Eye (tissue), 1 donor: ENCODE results near the gene ACACA.

ENCODE experiments used
- DNase-seq: peaks from one replicate; pipeline ENCODE4 v3.0.0-alpha.2; 2015

The ACACA gene

DNA sequence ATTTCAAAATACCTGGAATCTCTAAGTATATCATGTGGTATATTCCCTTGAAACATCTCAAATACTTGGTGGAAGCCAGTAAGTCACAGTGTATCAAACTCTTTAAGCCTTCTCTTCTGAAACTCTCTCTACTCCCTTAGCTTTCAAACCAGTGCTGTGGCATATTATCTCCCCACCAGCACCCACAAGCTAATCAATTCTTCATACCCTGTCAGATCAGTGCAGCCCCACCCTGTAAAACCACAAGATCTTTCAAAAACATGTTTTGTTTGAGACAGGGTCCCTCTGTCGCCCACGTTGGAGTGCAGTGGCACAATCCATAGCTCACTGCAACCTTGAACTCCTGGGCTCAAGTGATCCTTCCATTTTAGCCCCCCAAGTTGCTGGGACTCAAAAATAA is 122.4 kb downstream of the ACACA start:
- no peak for DNase-seq

DNA sequence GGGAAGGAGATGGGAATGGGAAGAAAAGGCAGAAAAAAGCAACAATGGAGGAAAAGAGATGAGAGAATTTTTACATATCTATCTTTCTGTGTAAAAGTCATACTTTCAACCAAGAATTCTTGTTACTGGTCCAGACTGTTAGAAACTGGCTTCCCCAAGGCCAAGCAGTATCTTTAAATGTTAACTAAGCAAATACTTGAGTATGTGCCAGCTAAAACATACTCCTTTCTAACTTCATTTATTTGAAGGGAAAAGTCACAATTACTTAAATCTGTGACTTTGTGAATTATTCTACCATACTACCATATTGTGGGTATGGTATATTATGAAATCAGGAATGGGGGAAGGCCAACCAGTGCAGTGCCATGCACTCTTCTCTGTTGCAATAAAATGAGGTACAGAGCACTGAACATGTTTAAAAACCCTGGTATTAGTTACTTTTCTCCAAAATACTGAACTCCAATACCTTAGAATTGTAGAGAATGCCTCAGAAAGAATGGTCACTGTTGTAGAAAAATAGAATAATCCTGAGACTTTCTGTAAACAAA is 123.1 kb downstream of the ACACA start:
- DNase-seq, result no peak

GRCh38 chr17:37280841-37281240 is 125.8 kb downstream of the ACACA start:
- no peak for DNase-seq

DNA sequence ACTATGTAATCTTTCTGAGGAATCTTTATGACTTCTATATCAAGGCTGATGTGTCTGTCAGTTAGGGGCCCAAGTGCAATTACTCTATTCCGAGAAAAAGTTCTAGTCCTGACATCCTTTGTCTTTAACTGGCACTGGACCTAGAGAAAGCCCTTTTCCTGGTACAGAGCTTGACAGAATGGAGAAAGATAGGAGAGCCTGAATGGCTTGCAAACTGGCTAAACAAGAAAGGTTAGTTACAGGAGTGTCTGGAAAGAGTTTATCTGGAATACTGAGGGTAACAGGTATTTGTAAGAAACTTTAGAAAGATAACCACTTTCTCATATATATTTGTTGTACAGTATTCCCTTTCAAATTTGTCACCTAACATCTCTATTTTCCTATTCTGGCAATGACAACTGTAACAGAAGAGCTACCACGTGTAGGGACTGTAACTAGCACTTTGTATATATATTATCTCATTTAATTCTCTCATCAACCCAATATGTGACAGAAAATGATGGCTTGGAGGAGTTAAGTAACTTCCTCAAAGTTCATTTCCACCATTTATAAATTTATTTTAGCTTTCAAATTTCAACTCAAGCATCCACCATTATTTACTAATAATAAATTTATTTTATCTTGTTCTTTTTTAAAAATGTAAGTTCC is 128.3 kb downstream of the ACACA start:
- no peak for DNase-seq

- no peak for DNase-seq
These were observed 130.2 kb downstream of the ACACA start for GRCh38 chr17:37276475-37276874.

DNA sequence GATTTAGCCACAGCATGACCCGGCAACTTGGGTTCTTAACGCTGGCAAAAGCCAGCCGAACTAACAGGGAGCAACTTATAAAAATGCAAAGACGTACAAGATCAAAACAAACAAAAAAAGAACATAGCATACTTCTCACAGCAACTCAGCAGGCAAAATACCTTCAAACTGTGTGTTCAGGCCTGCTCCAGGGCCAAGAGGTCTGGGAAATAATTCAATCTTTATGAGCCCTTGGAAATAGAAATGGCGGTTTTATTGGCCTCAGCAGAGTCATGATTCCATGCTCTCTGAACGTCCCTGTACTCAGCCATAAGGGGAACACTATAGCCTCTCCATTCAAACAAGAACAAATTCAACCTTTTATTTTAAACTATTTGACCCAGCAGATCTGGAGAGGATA is 132.2 kb downstream of the ACACA start:
- no peak for DNase-seq

DNA sequence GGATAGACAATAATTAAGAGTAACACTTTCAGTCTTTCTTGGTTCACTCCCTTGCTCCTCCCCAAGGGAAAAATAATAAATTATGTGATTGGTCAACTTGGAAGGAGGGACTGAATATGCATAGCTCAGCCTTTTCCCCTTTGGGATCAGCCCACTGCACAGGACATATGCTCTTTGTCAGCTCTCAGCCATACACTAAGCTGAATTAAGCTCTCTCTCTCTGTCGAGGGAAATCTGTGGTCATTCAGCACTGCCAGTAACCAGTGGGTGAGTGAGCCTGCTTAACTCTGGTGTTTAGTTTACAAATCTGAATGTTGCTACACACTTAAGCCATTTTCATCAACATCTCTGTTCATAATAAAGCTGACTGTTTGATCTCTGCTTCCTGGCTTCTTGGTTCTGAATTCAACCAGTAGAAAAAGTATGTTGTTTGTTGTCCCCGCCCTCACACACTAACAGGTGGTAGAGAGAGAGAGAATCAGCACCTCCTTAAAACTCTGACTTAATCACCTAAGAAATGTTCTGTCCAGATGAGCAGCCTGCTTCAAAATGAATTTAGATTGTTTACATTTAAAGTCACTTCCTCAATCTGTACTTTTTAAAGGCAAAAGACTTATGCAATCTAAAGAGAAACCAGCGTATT is 133.1 kb downstream of the ACACA start:
- peak; percentile 42 for DNase-seq

- no peak for DNase-seq
These were observed 141.0 kb downstream of the ACACA start for GRCh38 chr17:37265446-37266173.

DNA sequence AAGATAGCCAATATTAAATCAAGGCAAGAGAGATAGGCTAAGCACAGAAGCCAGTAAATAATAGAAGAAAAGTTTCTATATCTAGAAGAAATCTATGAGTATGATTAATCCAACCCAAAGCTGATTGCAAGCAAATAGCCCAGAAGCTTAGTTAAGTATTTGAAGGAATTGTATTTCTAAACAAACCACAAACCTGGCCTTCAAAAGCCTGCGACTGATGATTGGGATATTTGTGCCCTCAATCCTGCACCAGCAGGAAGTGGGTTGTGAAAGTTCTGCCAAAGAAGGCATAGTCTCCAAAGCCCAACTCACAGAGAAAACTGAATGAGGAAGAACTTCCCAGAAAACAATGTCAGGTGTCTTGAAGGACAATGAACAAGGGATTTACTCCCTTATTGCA is 145.3 kb downstream of the ACACA start:
- DNase-seq, result no peak

DNA sequence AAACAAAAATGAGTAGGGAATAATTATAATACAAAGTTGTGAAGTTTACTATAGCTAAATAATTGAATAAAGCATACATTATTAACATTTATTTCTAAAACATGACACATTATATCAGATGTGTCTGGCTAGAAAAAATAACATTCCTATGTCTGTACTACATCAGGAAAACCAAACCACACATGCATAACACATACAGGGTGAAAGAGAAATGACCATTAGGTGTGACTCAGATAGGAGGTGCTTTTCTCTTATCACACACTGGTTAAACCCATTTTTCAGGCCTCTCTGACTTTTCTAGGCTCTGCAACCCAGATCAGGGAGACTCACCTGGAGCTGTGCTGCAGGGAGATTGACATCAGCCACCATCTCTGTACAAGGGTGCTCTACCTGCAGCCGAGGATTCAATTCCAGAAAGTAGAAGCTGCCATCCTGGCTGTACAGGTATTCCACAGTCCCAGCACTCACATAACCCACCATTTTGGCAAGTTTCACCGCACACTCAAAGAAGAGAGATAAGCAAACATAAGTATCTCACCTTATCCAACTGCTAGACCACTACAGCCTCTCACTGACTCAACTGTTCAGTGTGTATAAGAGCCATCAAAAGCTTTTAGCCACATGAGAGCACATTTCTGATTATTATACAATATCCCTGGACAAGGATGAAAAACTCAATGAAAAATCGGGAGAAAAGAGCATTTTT is 147.5 kb downstream of the ACACA start:
- DNase-seq, result no peak

DNA sequence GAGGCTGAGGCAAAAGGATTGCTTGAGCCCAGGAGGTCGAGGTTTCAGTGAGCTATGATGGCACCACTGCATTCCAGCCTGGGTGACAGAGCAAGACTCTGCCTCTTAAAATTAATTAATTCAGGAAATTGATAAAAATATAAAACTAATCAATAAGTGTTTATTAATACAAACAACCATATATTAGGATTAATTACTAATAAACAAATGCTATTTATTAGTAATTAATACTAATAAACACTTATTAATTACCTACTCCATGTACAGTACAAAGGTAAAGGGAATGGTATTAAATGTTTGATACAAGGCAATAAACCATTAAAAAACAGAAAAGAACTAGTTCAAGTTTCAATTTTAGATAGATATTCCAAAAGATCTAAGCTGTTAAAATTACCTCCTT is 150.0 kb downstream of the ACACA start:
- no peak for DNase-seq

DNA sequence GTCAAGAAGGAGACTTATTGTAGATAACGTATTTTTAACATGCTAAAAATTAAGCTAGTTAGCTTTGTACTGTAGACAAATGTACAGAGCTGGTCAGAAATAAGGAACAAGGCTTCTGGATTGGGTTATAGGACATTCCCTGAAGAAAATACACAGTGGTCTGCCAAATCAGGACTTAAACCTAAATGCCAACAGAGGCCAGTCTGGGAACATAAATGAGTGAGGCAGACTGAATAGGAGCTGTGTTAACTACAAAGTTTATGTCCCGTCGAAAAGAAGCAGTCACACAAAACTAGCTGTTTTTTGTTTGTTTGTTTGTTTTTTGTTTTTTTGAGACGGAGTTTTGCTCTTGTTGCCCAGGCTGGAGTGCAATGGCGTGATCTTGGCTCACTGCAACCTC is 151.2 kb downstream of the ACACA start:
- DNase-seq, result no peak

GRCh38 chr17:37247825-37248224 is 158.8 kb downstream of the ACACA start:
- DNase-seq, result no peak

- no peak for DNase-seq
These were observed 160.6 kb downstream of the ACACA start for GRCh38 chr17:37246085-37246484.

GRCh38 chr17:37240381-37240780 is 166.3 kb downstream of the ACACA start:
- no peak for DNase-seq

- peak; percentile 51 for DNase-seq
These were observed 166.8 kb downstream of the ACACA start for GRCh38 chr17:37239690-37240334.

DNA sequence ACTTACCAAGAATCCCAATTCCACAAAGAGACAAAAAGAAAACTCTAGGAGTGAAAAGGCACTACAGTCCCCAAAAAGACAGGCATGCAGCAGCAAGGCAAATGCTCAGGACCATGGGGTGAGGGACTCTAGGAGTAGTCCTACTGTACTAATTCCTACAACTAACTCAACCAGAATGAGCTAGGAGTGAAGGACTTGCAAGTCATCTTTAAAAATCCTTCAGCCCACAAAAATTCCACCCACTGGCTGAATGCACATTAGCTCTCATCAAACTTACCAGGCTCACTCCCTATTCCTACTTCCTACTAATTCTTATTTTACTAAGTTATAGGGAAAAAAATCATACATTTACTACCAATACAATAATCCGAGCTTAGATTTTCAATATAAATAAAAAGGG is 172.5 kb downstream of the ACACA start:
- no peak for DNase-seq

GRCh38 chr17:37233036-37233435 is 173.6 kb downstream of the ACACA start:
- DNase-seq, result peak; percentile 83

DNA sequence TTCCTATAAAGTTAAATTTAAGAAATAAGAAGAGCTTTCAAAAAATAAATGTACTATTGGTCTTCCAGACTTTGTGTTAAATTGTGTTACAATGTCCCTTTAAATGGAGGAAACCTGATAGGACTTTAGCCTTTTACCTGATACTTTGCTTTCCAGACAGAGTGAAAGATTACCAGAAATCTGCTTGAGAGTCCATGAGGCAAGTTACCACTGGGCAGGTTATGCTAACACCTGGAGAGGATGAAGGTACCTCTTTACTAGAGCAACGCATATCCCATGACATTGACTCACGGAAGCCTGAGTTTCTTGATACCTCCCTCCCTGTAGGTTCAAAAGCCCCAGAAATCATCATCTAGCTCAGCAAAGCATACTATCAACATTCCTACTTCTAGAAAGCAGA is 174.7 kb downstream of the ACACA start:
- DNase-seq, result no peak

DNA sequence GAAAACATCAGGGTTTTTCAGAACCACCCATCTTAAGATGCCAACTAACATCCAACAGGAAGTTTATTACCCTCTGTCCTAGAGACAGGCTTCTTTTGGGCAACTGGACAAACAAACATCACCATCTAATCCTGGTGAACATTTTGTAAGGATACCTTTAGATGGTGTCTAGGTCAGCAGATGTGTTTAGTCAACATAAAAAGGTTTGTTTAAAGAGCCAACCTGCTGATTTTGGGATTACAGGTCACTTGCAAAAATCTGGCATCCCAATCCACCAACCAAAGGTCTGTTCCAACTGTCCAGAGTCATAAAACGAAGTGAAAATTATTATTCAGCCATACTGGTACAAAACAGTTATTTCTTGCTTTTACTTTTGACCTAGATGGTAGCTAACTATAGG is 176.0 kb downstream of the ACACA start:
- no peak for DNase-seq

GRCh38 chr17:37225465-37225864 is 181.2 kb downstream of the ACACA start:
- no peak for DNase-seq

GRCh38 chr17:37221865-37222264 is 184.8 kb downstream of the ACACA start:
- DNase-seq, result no peak

GRCh38 chr17:37220607-37220953 is 186.1 kb downstream of the ACACA start:
- DNase-seq, result peak; percentile 68
